HCT116 (cell line): ENCODE results near the gene INPP1. TPM values are rescaled to one million over a fixed set of nuclear protein-coding genes. Genes with fewer than 3 reads are reported as not detected.

Experiments used
- ATAC-seq: fragments of 200-7000 bp; cut with Tn5 transposase; 2 replicates; pipeline ENCODE4 v1.9.1; 2020; ENCODE audit warnings: mild to moderate bottlenecking, moderate library complexity
- BruUV-seq: library from RNA; stranded (reverse); fragments of 400-500 nt; replicated peaks from 2 replicates; lab custom pipeline; 2021; lab: Mats Ljungman, UMichigan
- CTCF ChIA-PET: fragments of 300-600 bp; sonication (Branson Sonifier 250); formaldehyde crosslinking; loops from one replicate; lab custom pipeline; 2021; ENCODE audit warnings: antibody characterized with exemption; lab: Charles Lee
- POLR2A ChIA-PET: fragments of 300-600, 350-600 bp; sonication (Branson Sonifier 250); formaldehyde crosslinking; loops from one replicate; lab custom pipeline; 2021; ENCODE audit warnings: antibody characterized with exemption; lab: Charles Lee
- RAD21 ChIA-PET, 2 experiments: fragments of 300-600 bp; sonication (Branson Sonifier 250); formaldehyde crosslinking; loops; one replicate each; lab custom pipeline; 2023; ENCODE audit warnings: low total read pairs in 2 of 2; ENCODE audit not compliant: uncharacterized antibody in 2 of 2, unreplicated experiment in 2 of 2, low non-redundant PET in 1 of 2; lab: Charles Lee
- DNase-seq: peaks from one replicate; pipeline ENCODE4 v3.0.0-alpha.2; 2010; ENCODE audit warnings: low read depth, low spot score
- H2AFZ ChIP-seq: fragments of 200-600 bp; shearing (Covaris generic), sonication (generic); 2 replicates; pipeline ENCODE4 v1.6.1; 2017; ENCODE audit warnings: low read depth, mixed run types, mixed read lengths, antibody characterized with exemption, low read length; ENCODE audit not compliant: poor library complexity, severe bottlenecking
- H3K27ac ChIP-seq: 2 replicates; pipeline ENCODE4 v1.5.1; 2012; ENCODE audit warnings: low read depth, low read length
- H3K27me3 ChIP-seq: fragments of 200-600 bp; sonication (generic); 2 replicates; pipeline ENCODE4 v1.6.1; 2016; ENCODE audit warnings: mixed run types, low read length, mixed read lengths; ENCODE audit not compliant: insufficient read depth
- H3K36me3 ChIP-seq, 2 experiments: fragments of 200-500 bp in 1 of 2; fragments of 200-600 bp in 1 of 2; sonication (Bioruptor generic) in 1 of 2; sonication (generic) in 1 of 2; 2 replicates each; pipeline versions ENCODE4 v1.5.1 to v1.6.1; 2014 to 2016; ENCODE audit warnings: low read length in 2 of 2, inconsistent platforms in 1 of 2, mixed read lengths in 1 of 2, mixed run types in 1 of 2; ENCODE audit not compliant: insufficient read depth in 2 of 2, control insufficient read depth in 1 of 2
- H3K4me1 ChIP-seq, 2 experiments: fragments of 200-600 bp in 1 of 2; sonication (generic) in 1 of 2; 2 replicates each; pipeline versions ENCODE4 v1.5.1 to v1.6.1; 2012 to 2017; ENCODE audit warnings: low read length in 2 of 2, inconsistent platforms in 1 of 2, mild to moderate bottlenecking in 1 of 2, mixed read lengths in 1 of 2, mixed run types in 1 of 2, moderate library complexity in 1 of 2; ENCODE audit not compliant: insufficient read depth in 2 of 2, control insufficient read depth in 1 of 2
- H3K4me2 ChIP-seq: fragments of 200-600 bp; sonication (generic); 2 replicates; pipeline ENCODE4 v1.6.1; 2017; ENCODE audit warnings: mixed run types, low read length, mixed read lengths
- H3K4me3 ChIP-seq, 2 experiments: fragments of 200-600 bp in 1 of 2; sonication (generic) in 1 of 2; replicated peaks in 1 of 2; 2 replicates each; pipeline ENCODE4 v1.5.1; 2011 to 2016; ENCODE audit warnings: low read length in 2 of 2, control low read depth in 1 of 2, low read depth in 1 of 2, mild to moderate bottlenecking in 1 of 2, mixed read lengths in 1 of 2, mixed run types in 1 of 2
- H3K79me2 ChIP-seq: fragments of 200-600 bp; sonication (generic); 2 replicates; pipeline ENCODE4 v1.6.1; 2017; ENCODE audit warnings: mild to moderate bottlenecking, mixed run types, low read length, moderate library complexity, mixed read lengths; ENCODE audit not compliant: insufficient read depth
- H3K9ac ChIP-seq: fragments of 200-600 bp; sonication (generic); 2 replicates; pipeline ENCODE4 v1.6.1; 2016; ENCODE audit warnings: low read length, mixed read lengths
- H3K9me2 ChIP-seq: fragments of 200-600 bp; sonication (generic), shearing (Covaris generic); 2 replicates; pipeline ENCODE4 v1.6.1; 2017; ENCODE audit warnings: mixed run types, mild to moderate bottlenecking, moderate library complexity; ENCODE audit not compliant: insufficient read depth
- H3K9me3 ChIP-seq, 2 experiments: fragments of 200-500 bp in 1 of 2; fragments of 200-600 bp in 1 of 2; sonication (Bioruptor generic) in 1 of 2; sonication (generic) in 1 of 2; 2 replicates each; pipeline ENCODE4 v1.6.1; 2014 to 2017; ENCODE audit warnings: low read length in 2 of 2, mixed read lengths in 2 of 2, inconsistent platforms in 1 of 2, low read depth in 1 of 2, mild to moderate bottlenecking in 1 of 2, mixed run types in 1 of 2, moderate library complexity in 1 of 2; ENCODE audit not compliant: control insufficient read depth in 1 of 2, insufficient read depth in 1 of 2
- H4K20me1 ChIP-seq: fragments of 200-600 bp; sonication (generic), shearing (Covaris generic); 2 replicates; pipeline ENCODE4 v1.6.1; 2017; ENCODE audit warnings: mixed run types, mild to moderate bottlenecking, moderate library complexity; ENCODE audit not compliant: insufficient read depth
- EGR1 ChIP-seq: IDR thresholded peaks from 2 replicates; pipeline ENCODE4 v1.6.1; 2012; ENCODE audit warnings: low read depth
- EZH2 ChIP-seq: fragments of 200-600 bp; sonication (generic); IDR thresholded peaks from 2 replicates; pipeline ENCODE4 v1.6.1; 2017; ENCODE audit warnings: antibody characterized with exemption, mixed run types
- FOSL1 ChIP-seq: IDR thresholded peaks from 2 replicates; pipeline ENCODE4 v1.6.1; 2012; ENCODE audit warnings: low read depth
- JUND ChIP-seq: IDR thresholded peaks from 2 replicates; pipeline ENCODE4 v1.6.1; 2012
- MAX ChIP-seq: IDR thresholded peaks from 2 replicates; pipeline ENCODE4 v1.6.1; 2012
- RAD21 ChIP-seq: IDR thresholded peaks from 2 replicates; pipeline ENCODE4 v1.6.1; 2012; ENCODE audit warnings: low read depth, mild to moderate bottlenecking
- YY1 ChIP-seq: IDR thresholded peaks from 2 replicates; pipeline ENCODE4 v1.6.1; 2011; ENCODE audit warnings: low read length, low read depth, moderate library complexity, mild to moderate bottlenecking; ENCODE audit not compliant: insufficient replicate concordance; ENCODE audit errors: extremely low read depth
- intact Hi-C: fragments of 100-400 bp; cut with micrococcal nuclease; formaldehyde crosslinking; loops from 2 replicates; pipeline ENCODE4 v1.10.0; 2022
- total RNA-seq: library from RNA; stranded (reverse); gene quantifications from one replicate; pipeline ENCODE4 v1.2.1, GENCODE V29; 2021; ENCODE audit not compliant: unreplicated experiment
- TF ChIP-seq, protein P1 (sequence below): IDR thresholded peaks from 2 replicates; pipeline ENCODE4 v1.6.1; 2011; ENCODE audit warnings: mild to moderate bottlenecking, low read length, moderate library complexity; ENCODE audit not compliant: insufficient replicate concordance; ENCODE audit errors: extremely low read depth

Gene INPP1
- total RNA-seq, 1 experiment from 2014 or later: 19.6 TPM

DNA sequence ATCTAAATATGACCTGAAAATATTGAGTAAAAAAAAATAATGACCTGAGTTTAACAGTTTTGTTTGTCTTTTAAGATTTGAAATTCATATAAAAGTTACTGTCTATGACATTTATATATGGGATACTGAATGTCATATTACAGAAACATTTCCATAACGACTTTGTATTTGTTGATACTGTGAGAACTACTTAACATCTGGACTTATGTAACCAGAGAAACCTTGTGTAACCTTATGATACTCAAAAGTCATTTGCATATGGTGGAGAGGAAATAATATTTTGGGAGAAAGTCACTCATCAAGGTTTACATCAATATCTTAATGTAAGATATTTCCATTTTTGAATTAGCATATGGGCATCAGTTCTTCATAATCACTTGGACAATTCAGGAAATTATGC lies 77.4 kb downstream of the INPP1 start:
- H3K79me2 ChIP-seq: no peaks in the 10 kb centered on the region
- no peaks in the 10 kb centered on the region for H3K4me1 ChIP-seq
- no peaks in the 10 kb centered on the region for H4K20me1 ChIP-seq
- H3K27ac ChIP-seq: no peak overlapping the region
- H3K4me2 ChIP-seq: no peak overlapping the region
- CTCF ChIA-PET: no interaction called here
- no peak overlapping the region for H2AFZ ChIP-seq
- H3K27me3 ChIP-seq: no peaks in the 10 kb centered on the region
- intact Hi-C loops: no loop called here
- POLR2A ChIA-PET: no interaction called here
- no peak for TF ChIP-seq MAX
- TF ChIP-seq FOSL1: no peak
- no peak for TF ChIP-seq RAD21
- no peak for TF ChIP-seq JUND
- TF ChIP-seq EZH2: no peak
- TF ChIP-seq, protein P1, sequence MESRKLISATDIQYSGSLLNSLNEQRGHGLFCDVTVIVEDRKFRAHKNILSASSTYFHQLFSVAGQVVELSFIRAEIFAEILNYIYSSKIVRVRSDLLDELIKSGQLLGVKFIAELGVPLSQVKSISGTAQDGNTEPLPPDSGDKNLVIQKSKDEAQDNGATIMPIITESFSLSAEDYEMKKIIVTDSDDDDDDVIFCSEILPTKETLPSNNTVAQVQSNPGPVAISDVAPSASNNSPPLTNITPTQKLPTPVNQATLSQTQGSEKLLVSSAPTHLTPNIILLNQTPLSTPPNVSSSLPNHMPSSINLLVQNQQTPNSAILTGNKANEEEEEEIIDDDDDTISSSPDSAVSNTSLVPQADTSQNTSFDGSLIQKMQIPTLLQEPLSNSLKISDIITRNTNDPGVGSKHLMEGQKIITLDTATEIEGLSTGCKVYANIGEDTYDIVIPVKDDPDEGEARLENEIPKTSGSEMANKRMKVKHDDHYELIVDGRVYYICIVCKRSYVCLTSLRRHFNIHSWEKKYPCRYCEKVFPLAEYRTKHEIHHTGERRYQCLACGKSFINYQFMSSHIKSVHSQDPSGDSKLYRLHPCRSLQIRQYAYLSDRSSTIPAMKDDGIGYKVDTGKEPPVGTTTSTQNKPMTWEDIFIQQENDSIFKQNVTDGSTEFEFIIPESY: no peak
- no peak for TF ChIP-seq EGR1
- no peak for TF ChIP-seq YY1
- RAD21 ChIA-PET: no interaction called here
- H3K9me2 ChIP-seq: no peaks in the 10 kb centered on the region
- DNase-seq (no peak), ATAC-seq (no peak)
- no peaks in the 10 kb centered on the region for H3K36me3 ChIP-seq
- no peak overlapping the region for H3K4me3 ChIP-seq
- BruUV-seq: no TSS peak
- H3K9me3 ChIP-seq: no peaks in the 10 kb centered on the region
- H3K9ac ChIP-seq: no peak overlapping the region

Other genes starting within 250 kb of the INPP1 start
- gene HIBCH, start 23.8 kb upstream of the INPP1 start, total RNA-seq: 24.7 TPM
- gene MFSD6, start 64.8 kb downstream of the INPP1 start, total RNA-seq: 18.6 TPM
- 8.6 TPM for gene NEMP2, start 191.1 kb downstream of the INPP1 start, total RNA-seq